GM18861 (cell line): Measurements from ENCODE around the gene LRRTM3.

Source experiments
- ATAC-seq: cut with Tn5 transposase; IDR thresholded peaks from one replicate; pipeline ENCODE4 v1.9.1; 2021; ENCODE audit not compliant: unreplicated experiment

Gene LRRTM3

DNA sequence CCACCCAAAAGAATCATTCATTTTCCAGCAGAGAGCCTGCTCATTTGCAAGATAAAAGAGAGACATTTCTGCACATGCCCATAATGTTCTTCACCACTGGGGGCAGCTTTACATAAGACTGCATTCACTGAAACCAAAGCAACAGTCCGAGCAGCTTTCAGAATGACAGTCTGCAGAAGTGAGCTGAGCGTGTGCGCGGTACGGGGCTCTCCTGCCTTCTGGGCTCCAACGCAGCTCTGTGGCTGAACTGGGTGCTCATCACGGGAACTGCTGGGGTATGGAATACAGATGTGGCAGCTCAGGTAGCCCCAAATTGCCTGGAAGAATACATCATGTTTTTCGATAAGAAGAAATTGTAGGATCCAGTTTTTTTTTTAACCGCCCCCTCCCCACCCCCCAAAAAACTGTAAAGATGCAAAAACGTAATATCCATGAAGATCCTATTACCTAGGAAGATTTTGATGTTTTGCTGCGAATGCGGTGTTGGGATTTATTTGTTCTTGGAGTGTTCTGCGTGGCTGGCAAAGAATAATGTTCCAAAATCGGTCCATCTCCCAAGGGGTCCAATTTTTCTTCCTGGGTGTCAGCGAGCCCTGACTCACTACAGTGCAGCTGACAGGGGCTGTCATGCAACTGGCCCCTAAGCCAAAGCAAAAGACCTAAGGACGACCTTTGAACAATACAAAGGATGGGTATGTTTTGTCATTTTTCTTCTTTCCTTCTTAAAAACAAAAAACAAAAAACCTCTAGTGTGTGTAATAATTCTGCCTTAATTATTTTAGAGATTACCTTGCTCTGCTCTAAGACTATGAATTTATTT, at the start of gene LRRTM3:
LRRTM3 (plus strand) TSS at position 141 of the 820 bp plus-strand sequence.
- ATAC-seq = peak; percentile 100

DNA sequence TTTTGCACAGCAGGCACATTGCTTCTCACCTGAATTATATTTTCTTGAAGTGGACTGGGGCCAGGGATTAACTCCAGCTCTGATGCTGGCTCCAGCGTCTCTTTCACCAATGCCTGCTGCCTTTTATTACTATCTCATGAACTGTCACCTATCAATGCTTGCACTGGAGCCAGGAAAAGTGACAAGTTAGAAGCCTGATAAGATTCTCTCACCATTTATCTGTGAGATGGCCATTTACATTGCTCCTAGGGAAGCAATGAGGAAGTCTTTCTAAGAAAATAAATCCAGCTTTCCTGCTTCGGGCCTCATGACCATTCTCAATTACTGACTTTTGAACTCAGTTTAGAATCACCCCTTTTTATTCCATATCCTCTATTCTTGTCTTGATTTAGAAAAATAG, 48.5 kb upstream of the LRRTM3 start:
- no peak for ATAC-seq

DNA sequence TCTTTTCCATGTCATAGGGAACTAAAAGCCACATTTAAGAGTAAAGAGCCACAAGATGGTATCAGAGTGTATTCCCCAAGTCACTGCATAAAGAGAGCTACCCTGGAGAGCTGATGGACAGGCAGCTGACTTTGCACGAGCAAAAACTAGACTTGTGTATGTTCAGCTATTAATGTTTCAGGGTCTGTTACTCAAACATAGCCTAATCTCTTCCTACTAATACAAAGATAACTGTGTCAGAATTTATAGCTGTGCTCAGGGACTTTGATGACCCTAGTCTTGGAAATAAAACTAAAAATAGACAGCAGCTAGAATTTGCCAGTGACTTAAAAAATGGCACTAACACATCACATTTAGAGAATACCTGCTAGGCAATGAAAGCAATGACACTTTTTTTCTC, 45.5 kb upstream of the LRRTM3 start:
- ATAC-seq = no peak

DNA sequence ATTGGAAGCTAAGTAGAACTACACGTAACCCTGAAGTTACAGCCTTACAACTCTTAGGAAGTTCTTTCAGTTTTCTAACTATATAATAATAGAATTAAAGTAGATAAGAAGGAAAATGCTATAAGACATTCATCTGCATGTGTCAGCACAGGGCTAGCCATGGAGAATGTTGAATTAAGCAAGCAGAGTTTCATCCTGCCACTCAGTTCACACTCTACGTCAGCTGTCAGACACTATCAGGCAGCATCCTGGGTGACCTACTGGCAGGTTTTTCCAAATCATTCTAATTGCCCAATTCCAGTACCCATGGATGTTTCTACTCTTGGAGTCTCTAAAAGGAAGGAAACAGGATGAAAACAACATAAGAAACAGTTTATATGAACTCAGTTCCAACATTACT, 45.0 kb upstream of the LRRTM3 start:
- ATAC-seq = no peak

DNA sequence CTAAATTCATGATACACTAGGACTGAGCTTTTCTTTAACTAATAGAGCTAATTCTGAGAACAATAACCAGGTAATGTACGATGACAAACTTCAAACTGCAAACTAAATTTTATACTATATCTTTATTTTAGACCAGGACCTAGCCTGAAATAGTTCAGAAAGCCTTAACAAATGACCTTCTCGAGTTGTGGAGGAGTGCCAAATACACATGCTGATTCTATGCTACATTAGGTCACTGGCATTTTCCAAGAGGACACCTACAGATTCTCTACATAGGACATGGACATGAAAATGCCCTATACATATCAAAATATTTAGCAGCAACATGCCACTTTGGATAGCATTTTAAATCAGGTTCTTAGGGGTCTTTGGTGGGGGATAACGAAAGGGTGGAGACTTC, 44.0 kb upstream of the LRRTM3 start:
- ATAC-seq = no peak

GRCh38 chr10:66882271-66882670, 43.6 kb upstream of the LRRTM3 start:
- no peak for ATAC-seq

DNA sequence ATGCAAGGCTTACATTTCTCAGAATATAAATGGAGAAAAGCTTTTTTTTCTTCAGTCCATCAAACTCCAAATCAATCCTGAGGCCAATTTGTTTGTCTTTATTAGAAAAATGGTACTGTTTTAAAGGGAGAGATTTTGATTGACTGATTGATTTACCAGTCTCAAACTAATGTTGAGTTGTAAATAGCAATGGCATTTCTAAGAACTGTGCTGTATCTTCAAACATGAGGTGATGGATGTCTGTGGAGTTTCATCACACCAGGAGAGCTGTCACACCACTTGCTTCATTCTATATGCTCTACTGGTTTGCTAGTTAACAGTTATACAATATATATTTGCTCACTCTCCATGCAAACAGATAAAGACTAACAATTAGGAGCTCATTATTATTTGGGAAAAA, 39.0 kb upstream of the LRRTM3 start:
- ATAC-seq = no peak

GRCh38 chr10:66888237-66888636, 37.6 kb upstream of the LRRTM3 start:
- no peak for ATAC-seq

GRCh38 chr10:66892871-66893270, 33.0 kb upstream of the LRRTM3 start:
- no peak for ATAC-seq

DNA sequence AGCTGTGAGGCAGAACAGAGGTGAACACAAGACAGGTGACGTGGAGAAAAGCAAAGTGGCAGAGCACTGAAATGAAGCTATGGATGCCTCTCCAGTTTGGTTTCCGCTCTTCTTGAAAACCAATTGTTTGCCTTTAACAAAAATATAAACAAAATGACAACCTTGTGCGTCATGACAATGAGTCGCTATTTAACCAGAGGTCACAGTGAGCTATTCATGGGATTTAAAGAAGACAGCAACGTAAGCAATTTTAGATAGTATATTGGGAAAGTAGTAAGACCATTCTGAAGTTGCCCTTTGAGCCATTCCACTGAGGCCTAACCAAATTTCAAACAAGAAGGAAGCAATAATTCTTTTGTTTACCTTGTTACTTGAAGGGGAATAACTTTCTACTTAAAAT, 15.2 kb upstream of the LRRTM3 start:
- ATAC-seq = no peak

DNA sequence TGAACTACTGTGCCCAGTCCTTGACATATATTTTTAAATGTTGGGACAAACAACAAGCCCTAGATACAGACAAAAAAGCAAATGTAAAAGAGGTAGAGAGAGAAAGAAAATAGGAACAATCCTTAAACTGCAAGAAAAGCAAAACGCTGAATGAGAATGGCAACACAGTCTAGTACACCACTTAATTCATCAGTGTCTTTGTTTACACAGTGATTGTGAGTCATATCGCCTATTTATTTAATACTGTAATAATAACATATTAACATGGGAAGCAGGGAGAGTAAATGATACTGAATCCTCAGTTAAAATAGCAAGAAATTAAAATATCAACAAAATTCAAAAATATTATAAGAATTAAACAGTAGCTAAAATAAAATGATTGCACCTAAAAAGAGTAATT, 9.8 kb upstream of the LRRTM3 start:
- no peak for ATAC-seq

GRCh38 chr10:66917104-66917503, 8.7 kb upstream of the LRRTM3 start:
- no peak for ATAC-seq

DNA sequence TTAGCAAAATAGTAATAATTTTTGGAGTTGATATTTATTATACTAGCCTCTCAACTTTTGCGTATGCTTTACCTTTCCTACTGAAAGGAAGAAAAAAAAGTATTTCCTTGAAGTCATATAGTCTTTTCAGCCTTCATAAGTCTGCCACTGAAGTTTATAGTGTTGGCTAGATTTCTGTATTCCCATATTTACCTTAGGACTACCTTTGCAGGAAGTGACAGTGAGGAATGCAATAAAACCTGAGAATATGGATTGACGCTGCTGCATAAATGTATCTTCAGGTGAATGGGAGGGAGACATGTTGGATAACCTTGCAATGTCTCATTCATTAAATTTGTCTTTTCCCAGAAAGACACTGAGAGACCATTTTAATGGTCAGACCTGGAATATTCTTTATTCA, 6.6 kb upstream of the LRRTM3 start:
- ATAC-seq = no peak

DNA sequence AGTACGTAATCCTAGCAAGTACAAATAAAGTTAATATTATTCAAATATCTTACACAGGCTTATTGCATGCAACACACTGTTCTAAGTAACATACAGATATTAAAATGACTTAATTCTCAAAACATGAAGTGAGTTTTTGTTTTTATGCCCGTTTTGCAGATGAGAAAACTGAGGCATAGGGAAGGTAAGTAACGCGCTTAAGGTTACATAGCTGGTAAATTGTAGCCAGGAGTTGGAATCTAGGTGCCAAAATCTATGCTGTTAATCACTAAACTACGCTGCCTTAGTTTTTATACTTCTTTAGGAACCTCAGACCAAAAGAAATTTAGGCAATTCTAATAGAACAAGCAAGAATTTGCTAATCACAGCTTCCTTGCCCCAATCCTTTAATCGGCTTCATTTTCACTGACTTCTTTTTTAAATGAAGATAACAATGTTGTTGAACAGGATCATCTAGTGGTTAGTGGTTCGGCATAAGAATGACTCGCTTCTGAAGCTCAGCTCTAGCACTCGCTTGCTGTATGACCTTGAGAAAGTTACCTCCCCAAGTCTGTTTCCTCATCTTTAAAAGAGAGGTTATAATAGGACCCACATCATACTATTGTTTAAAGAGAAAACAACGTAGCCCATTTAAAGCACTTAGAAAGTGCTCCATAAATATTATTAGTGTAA, 1.0 kb upstream of the LRRTM3 start:
- ATAC-seq = no peak

- ATAC-seq = no peak
Observed at GRCh38 chr10:66925373-66925772, 463 bp upstream of the LRRTM3 start.

DNA sequence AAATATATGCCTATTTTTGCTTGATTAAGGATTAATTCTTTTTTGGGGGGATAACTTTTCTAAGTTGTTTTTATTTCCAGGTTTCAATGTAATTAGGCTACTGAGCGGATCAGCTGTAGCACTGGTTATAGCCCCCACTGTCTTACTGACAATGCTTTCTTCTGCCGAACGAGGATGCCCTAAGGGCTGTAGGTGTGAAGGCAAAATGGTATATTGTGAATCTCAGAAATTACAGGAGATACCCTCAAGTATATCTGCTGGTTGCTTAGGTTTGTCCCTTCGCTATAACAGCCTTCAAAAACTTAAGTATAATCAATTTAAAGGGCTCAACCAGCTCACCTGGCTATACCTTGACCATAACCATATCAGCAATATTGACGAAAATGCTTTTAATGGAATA, 1.0 kb downstream of the LRRTM3 start:
- no peak for ATAC-seq

GRCh38 chr10:66927251-66927935, 1.6 kb downstream of the LRRTM3 start:
- no peak for ATAC-seq

- ATAC-seq = no peak
Observed at GRCh38 chr10:66927971-66928770, 2.3 kb downstream of the LRRTM3 start.

DNA sequence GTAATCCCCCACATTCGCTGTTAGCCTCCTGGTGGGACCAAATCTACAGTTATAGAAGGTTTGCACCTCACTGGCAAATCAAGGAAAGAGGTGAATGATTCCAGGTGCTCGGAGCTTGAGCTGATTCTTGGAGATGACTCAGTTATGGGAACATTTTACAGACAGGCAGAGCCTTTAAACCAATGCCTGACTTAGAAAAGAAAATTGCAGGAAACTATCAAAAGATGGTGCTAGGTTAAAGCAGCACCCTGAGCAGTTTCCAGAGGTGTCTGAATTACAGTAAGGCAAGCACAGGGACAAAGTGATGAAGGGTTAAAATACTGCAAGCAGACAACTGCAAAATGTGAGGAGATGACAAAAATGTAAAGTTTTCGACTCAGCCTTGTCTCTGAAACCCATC, 2.9 kb downstream of the LRRTM3 start:
- no peak for ATAC-seq

DNA sequence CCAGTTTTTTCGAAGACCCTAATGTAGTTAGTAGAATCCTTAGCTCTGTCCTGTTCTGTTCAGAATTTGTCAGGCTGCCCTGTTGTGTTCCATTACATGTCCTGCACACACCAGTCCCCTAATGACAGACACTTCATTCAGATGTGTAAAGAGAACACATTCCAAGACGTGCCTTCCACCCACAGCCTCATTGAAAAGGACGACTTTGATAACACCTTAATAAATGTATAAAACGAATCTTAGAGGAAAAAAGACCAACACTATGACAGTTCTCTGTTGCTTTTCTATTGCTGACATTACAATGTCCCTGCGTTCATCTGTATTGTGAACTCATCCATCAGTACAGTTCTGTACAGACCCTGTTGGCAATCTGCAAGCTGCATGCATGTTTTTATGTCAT, 3.5 kb downstream of the LRRTM3 start:
- no peak for ATAC-seq

- peak; percentile 86 for ATAC-seq
Observed at GRCh38 chr10:66931340-66931948, 5.6 kb downstream of the LRRTM3 start.
